ENCODE measurements around the gene TMEM167B. TPM values are rescaled to one million over a fixed set of nuclear protein-coding genes. Genes with fewer than 3 reads are reported as not detected.

Gene TMEM167B
- 10 to 100 TPM; 18.2 to 55.6 (median 41.9) TPM for total RNA-seq
- polyA plus RNA-seq, result 10 to 100 TPM; 24.4 to 58.0 TPM
- long read RNA-seq, donor 1, transcript TMEM167B-201 (3 exons, 3,730 nt), result major isoform, 22 of 30 reads
- long read RNA-seq, donor 1, partial matches to known transcripts, result 2 of 30 reads
- long read RNA-seq, donor 1, other reads (novel, unspliced or antisense), result 4 of 30 reads
- long read RNA-seq, donor 2, transcript TMEM167B-201 (3 exons, 3,730 nt), result major isoform, 25 of 26 reads
- long read RNA-seq, donor 2, partial matches to known transcripts, result 0 of 26 reads
- long read RNA-seq, donor 2, other reads (novel, unspliced or antisense), result 0 of 26 reads
- long read RNA-seq, donor 3, transcript TMEM167B-201 (3 exons, 3,730 nt), result major isoform, 31 of 34 reads
- long read RNA-seq, donor 3, partial matches to known transcripts, result 1 of 34 reads
- long read RNA-seq, donor 3, other reads (novel, unspliced or antisense), result 1 of 34 reads

- TF ChIP-seq EP300 (IDR thresholded peaks at IDR 0.05) (peak; percentile 9), POLR2A (IDR thresholded peaks at IDR 0.05) (peak; percentile 75), CTCF (IDR thresholded peaks at IDR 0.05) (no peak)
- DNase-seq, result peak; percentile 87 to 91 (median 91)
- Histone ChIP-seq H3K27me3 (no peaks in the 10 kb centered on the region), H3K9me3 (no peaks in the 10 kb centered on the region), H3K27ac (peak within 1 kb of the TSS; percentile 56 to 67), H3K4me3 (peak within 1 kb of the TSS; percentile 89), H3K4me1 (ENCODE audit: insufficient read depth) (peaks cover 4% of the 10 kb centered on the region), H3K36me3 (no peaks in the 10 kb centered on the region)
- 3 to 7% (median 5%) methylated on average over 67 of the region's 67 CpGs for WGBS, 3 donors
- intact Hi-C loops (cut with DNase I), result loop anchor here in 1 of 4 donors (10.0 kb wide), 1 partner anchor 136 kb away; no protein-coding TSS in a partner anchor
Observed at GRCh38 chr1:109090196-109091077, at the start of gene TMEM167B. TSS of gene TMEM167B (plus strand) at chr1:109090764. CDS start at chr1:109090873, 109 bp downstream.

GRCh38 chr1:109040989-109041620, 49.5 kb upstream of the TMEM167B start:
- H3K36me3 ChIP-seq, result no peaks in the 10 kb centered on the region
- DNase-seq, result peak in 3 of 5 donors; percentile 18 to 50 (median 28)
- TF ChIP-seq EP300 (IDR thresholded peaks at IDR 0.05) (no peak), POLR2A (IDR thresholded peaks at IDR 0.05) (no peak), CTCF (IDR thresholded peaks at IDR 0.05) (no peak)
- H3K27me3 ChIP-seq, result no peaks in the 10 kb centered on the region
- intact Hi-C loops (cut with DNase I), result loop anchor here in 1 of 4 donors (5.0 kb wide), 2 partner anchors 36 to 56 kb away; partner anchors contain the start of gene TAF13
- WGBS, 3 donors, result 0 to 1% (median 0%) methylated on average over 34 to 44 of the region's 44 CpGs
- no peak overlapping the region for H3K27ac ChIP-seq
- no peaks in the 10 kb centered on the region for H3K9me3 ChIP-seq
- no peaks in the 10 kb centered on the region for H3K4me1 ChIP-seq (ENCODE audit: insufficient read depth)
- H3K4me3 ChIP-seq, result peak overlapping the region; percentile 93

GRCh38 chr1:109041621-109042468, 48.7 kb upstream of the TMEM167B start, which contains the start of gene WDR47:
TSS of gene WDR47 (minus strand) at chr1:109042102. CDS start at chr1:109023512, 18,590 bp downstream.
- H3K36me3 ChIP-seq, result no peaks in the 10 kb centered on the region
- H3K4me1 ChIP-seq (ENCODE audit: insufficient read depth), result no peaks in the 10 kb centered on the region
- TF ChIP-seq POLR2A (IDR thresholded peaks at IDR 0.05), result peak; percentile 78
- TF ChIP-seq EP300 (IDR thresholded peaks at IDR 0.05), result no peak
- TF ChIP-seq CTCF (IDR thresholded peaks at IDR 0.05), result no peak
- DNase-seq, result peak; percentile 91 to 95 (median 92)
- H3K27ac ChIP-seq, result peak within 1 kb of the TSS in 1 of 2 donors; percentile 48
- intact Hi-C loops (cut with DNase I), result loop anchor here in 1 of 4 donors (5.0 kb wide), 2 partner anchors 35 to 55 kb away; partner anchors contain the start of gene TAF13
- no peaks in the 10 kb centered on the region for H3K9me3 ChIP-seq
- 1% methylated on average over 33 to 89 of the region's 90 CpGs for WGBS, 3 donors
- peak within 1 kb of the TSS; percentile 93 for H3K4me3 ChIP-seq
- no peaks in the 10 kb centered on the region for H3K27me3 ChIP-seq
